ENCODE data around the gene BROX.
"Not testable (repeated sequence)": the region's sequence is repeated elsewhere in the genome, so short reads cannot be mapped to it uniquely, and the experiment has no call there.

The BROX gene, protein sequence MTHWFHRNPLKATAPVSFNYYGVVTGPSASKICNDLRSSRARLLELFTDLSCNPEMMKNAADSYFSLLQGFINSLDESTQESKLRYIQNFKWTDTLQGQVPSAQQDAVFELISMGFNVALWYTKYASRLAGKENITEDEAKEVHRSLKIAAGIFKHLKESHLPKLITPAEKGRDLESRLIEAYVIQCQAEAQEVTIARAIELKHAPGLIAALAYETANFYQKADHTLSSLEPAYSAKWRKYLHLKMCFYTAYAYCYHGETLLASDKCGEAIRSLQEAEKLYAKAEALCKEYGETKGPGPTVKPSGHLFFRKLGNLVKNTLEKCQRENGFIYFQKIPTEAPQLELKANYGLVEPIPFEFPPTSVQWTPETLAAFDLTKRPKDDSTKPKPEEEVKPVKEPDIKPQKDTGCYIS

GRCh38 chr1:222712253-222713090, at the start of gene BROX, which contains the start of gene AIDA:
Gene BROX, plus strand, starts transcription at chr1:222712564. Its CDS starts 3,136 bp downstream, at chr1:222715700.
Gene AIDA, minus strand, starts transcription at chr1:222712491. Its CDS starts 174 bp downstream, at chr1:222712317.
- H3K9me3 ChIP-seq (ENCODE audit: control insufficient read depth in 2 of 2, low read length in 2 of 2), result no peaks in the 10 kb centered on the region
- H3K4me1 ChIP-seq (ENCODE audit: control insufficient read depth, insufficient read depth, low read length), result peaks cover 11% of the 10 kb centered on the region
- peak within 1 kb of the TSS; percentile 100 for H3K4me3 ChIP-seq (ENCODE audit: low read length in 2 of 2)
- peak within 1 kb of the TSS; percentile 99 to 100 for H3K9ac ChIP-seq (ENCODE audit: low read length in 2 of 2)
- peaks cover 0 to 2% of the 10 kb centered on the region in 2 donors for H3K36me3 ChIP-seq (ENCODE audit: control insufficient read depth in 2 of 2, insufficient read depth in 2 of 2, low read length in 2 of 2)
- H3K27me3 ChIP-seq (ENCODE audit: control insufficient read depth in 1 of 2, insufficient read depth in 2 of 2, low read length in 2 of 2), result no peaks in the 10 kb centered on the region
- peak within 1 kb of the TSS; percentile 99 for H3K27ac ChIP-seq (ENCODE audit: low read length)

GRCh38 chr1:222663431-222663934, 48.9 kb upstream of the BROX start:
- H3K27ac ChIP-seq (ENCODE audit: low read length), result no peak overlapping the region
- H3K36me3 ChIP-seq (ENCODE audit: control insufficient read depth in 2 of 2, insufficient read depth in 2 of 2, low read length in 2 of 2), result peaks cover 58 to 62% of the 10 kb centered on the region in 2 donors
- H3K27me3 ChIP-seq (ENCODE audit: control insufficient read depth in 1 of 2, insufficient read depth in 2 of 2, low read length in 2 of 2), result no peaks in the 10 kb centered on the region
- no peaks in the 10 kb centered on the region for H3K9me3 ChIP-seq (ENCODE audit: control insufficient read depth in 2 of 2, low read length in 2 of 2)
- H3K9ac ChIP-seq (ENCODE audit: low read length in 2 of 2), result no peak overlapping the region
- H3K4me1 ChIP-seq (ENCODE audit: control insufficient read depth, insufficient read depth, low read length), result no peaks in the 10 kb centered on the region
- H3K4me3 ChIP-seq (ENCODE audit: low read length in 2 of 2), result no peak overlapping the region

- H3K36me3 ChIP-seq (ENCODE audit: control insufficient read depth in 2 of 2, insufficient read depth in 2 of 2, low read length in 2 of 2), result peaks cover 45 to 48% of the 10 kb centered on the region in 2 donors
- H3K4me1 ChIP-seq (ENCODE audit: control insufficient read depth, insufficient read depth, low read length), result no peaks in the 10 kb centered on the region
- H3K9ac ChIP-seq (ENCODE audit: low read length in 2 of 2), result no peak overlapping the region
- H3K4me3 ChIP-seq (ENCODE audit: low read length in 2 of 2), result no peak overlapping the region
- H3K9me3 ChIP-seq (ENCODE audit: control insufficient read depth in 2 of 2, low read length in 2 of 2), result no peaks in the 10 kb centered on the region
- H3K27ac ChIP-seq (ENCODE audit: low read length), result no peak overlapping the region
- H3K27me3 ChIP-seq (ENCODE audit: control insufficient read depth in 1 of 2, insufficient read depth in 2 of 2, low read length in 2 of 2), result no peaks in the 10 kb centered on the region
These were observed 46.4 kb upstream of the BROX start for GRCh38 chr1:222665964-222666363.

DNA sequence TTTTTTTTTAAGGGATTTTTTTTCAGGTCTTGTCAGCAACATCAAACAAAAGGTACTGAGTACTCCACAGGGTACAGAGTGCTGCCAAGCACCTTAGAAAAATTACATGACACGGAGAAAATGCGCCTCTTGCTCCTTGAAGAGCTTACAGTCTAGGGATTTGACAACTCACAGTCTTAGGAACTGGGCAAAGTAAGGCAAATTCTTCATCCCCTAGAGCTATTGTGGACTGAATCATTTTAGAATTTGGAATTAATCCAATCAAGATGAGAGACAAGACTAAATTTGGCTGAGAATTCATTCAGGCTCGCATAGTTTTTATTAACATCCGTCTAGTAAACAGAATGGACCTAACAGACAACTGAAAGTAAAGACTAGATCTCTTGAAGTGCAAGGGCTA, 44.2 kb upstream of the BROX start:
- not testable (repeated sequence) for H3K27ac ChIP-seq (ENCODE audit: low read length); H3K4me1 ChIP-seq (ENCODE audit: control insufficient read depth, insufficient read depth, low read length); H3K4me3 ChIP-seq (ENCODE audit: low read length in 2 of 2); H3K9me3 ChIP-seq (ENCODE audit: control insufficient read depth in 2 of 2, low read length in 2 of 2); H3K9ac ChIP-seq (ENCODE audit: low read length in 2 of 2); H3K27me3 ChIP-seq (ENCODE audit: control insufficient read depth in 1 of 2, insufficient read depth in 2 of 2, low read length in 2 of 2)
- H3K36me3 ChIP-seq (ENCODE audit: control insufficient read depth in 2 of 2, insufficient read depth in 2 of 2, low read length in 2 of 2), result peaks cover 33 to 36% of the 10 kb centered on the region in 2 donors

DNA sequence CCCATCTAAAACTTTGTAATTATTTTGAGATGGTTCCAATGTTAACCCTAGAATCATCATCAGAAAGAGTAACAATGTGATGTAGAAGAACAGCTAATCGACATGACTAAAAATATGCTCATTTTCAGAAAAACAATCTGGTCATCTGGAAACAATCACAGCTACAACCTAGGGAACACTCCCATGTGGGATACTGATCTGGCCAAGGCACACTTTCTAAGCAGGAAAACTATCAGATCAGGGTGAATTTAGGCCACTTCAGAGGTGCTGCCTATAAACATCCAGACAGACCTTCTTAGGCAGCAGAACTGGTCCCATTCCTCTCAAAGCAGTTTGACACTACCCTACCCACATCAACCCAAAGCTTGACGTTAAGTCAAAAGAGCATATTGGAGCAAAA, 43.3 kb upstream of the BROX start:
- H3K27ac ChIP-seq (ENCODE audit: low read length); H3K4me3 ChIP-seq (ENCODE audit: low read length in 2 of 2); H3K4me1 ChIP-seq (ENCODE audit: control insufficient read depth, insufficient read depth, low read length); H3K9ac ChIP-seq (ENCODE audit: low read length in 2 of 2); H3K27me3 ChIP-seq (ENCODE audit: control insufficient read depth in 1 of 2, insufficient read depth in 2 of 2, low read length in 2 of 2); H3K9me3 ChIP-seq (ENCODE audit: control insufficient read depth in 2 of 2, low read length in 2 of 2): not testable (repeated sequence)
- peaks cover 24 to 28% of the 10 kb centered on the region in 2 donors for H3K36me3 ChIP-seq (ENCODE audit: control insufficient read depth in 2 of 2, insufficient read depth in 2 of 2, low read length in 2 of 2)

- Histone ChIP-seq H3K9ac (ENCODE audit: low read length in 2 of 2) (no peak overlapping the region), H3K36me3 (ENCODE audit: control insufficient read depth in 2 of 2, insufficient read depth in 2 of 2, low read length in 2 of 2) (peaks cover 21% of the 10 kb centered on the region in 2 donors)
These were observed 42.3 kb upstream of the BROX start for GRCh38 chr1:222670110-222670509.

DNA sequence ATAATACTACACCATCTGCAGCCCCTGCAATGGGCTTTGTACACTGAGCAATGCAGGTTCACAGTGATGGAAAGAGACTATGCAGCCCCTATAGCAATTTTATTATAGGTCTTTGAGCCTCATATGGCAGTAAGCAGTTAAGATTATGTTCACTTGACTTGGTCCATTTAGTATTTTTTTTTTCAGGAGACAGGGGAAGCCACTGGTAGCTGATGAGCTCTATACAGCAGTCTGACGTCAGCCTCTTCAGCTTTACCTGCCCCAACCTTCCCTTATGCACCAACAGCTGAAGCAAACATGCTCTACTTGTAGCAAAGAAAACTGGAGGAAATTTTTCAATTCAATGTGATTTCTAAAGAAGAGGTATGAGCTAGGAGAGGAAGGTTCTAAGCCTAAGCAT, 32.3 kb upstream of the BROX start:
- Histone ChIP-seq H3K27ac (ENCODE audit: low read length) (no peak overlapping the region), H3K4me3 (ENCODE audit: low read length in 2 of 2) (no peak overlapping the region), H3K9ac (ENCODE audit: low read length in 2 of 2) (no peak overlapping the region), H3K4me1 (ENCODE audit: control insufficient read depth, insufficient read depth, low read length) (no peaks in the 10 kb centered on the region), H3K9me3 (ENCODE audit: control insufficient read depth in 2 of 2, low read length in 2 of 2) (no peaks in the 10 kb centered on the region), H3K36me3 (ENCODE audit: control insufficient read depth in 2 of 2, insufficient read depth in 2 of 2, low read length in 2 of 2) (peaks cover 16 to 18% of the 10 kb centered on the region in 2 donors), H3K27me3 (ENCODE audit: control insufficient read depth in 1 of 2, insufficient read depth in 2 of 2, low read length in 2 of 2) (no peaks in the 10 kb centered on the region)

More at GRCh38 chr1:222670110-222670509, 42.3 kb upstream of the BROX start:
- Histone ChIP-seq H3K9me3 (ENCODE audit: control insufficient read depth in 2 of 2, low read length in 2 of 2) (no peaks in the 10 kb centered on the region), H3K27ac (ENCODE audit: low read length) (no peak overlapping the region), H3K4me1 (ENCODE audit: control insufficient read depth, insufficient read depth, low read length) (no peaks in the 10 kb centered on the region), H3K27me3 (ENCODE audit: control insufficient read depth in 1 of 2, insufficient read depth in 2 of 2, low read length in 2 of 2) (no peaks in the 10 kb centered on the region), H3K4me3 (ENCODE audit: low read length in 2 of 2) (no peak overlapping the region)

DNA sequence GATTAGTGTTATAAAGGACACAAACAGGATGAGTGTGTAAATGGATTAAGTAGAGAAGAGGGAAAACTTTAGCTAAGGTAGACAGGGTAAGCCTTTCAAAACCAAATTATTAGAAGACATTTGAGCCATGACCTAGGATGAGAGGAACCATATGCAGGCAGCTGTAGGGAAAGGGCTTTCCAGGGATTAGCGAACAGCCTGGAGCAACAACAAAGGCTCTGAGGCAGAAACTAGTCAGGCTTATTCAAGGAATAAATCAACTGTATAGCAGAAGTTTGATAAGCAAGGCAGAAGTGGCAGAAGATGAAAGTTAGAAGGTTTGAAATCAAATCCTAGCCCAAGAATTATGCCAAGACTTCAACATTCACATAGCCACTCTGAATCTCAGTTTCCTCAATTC, 21.3 kb upstream of the BROX start:
- Histone ChIP-seq H3K27ac (ENCODE audit: low read length) (no peak overlapping the region), H3K9me3 (ENCODE audit: control insufficient read depth in 2 of 2, low read length in 2 of 2) (no peaks in the 10 kb centered on the region), H3K4me1 (ENCODE audit: control insufficient read depth, insufficient read depth, low read length) (no peaks in the 10 kb centered on the region), H3K4me3 (ENCODE audit: low read length in 2 of 2) (no peak overlapping the region), H3K9ac (ENCODE audit: low read length in 2 of 2) (no peak overlapping the region), H3K27me3 (ENCODE audit: control insufficient read depth in 1 of 2, insufficient read depth in 2 of 2, low read length in 2 of 2) (no peaks in the 10 kb centered on the region), H3K36me3 (ENCODE audit: control insufficient read depth in 2 of 2, insufficient read depth in 2 of 2, low read length in 2 of 2) (peaks cover 7 to 24% of the 10 kb centered on the region in 2 donors)

- peaks cover 0 to 16% of the 10 kb centered on the region in 2 donors for H3K36me3 ChIP-seq (ENCODE audit: control insufficient read depth in 2 of 2, insufficient read depth in 2 of 2, low read length in 2 of 2)
- no peaks in the 10 kb centered on the region for H3K4me1 ChIP-seq (ENCODE audit: control insufficient read depth, insufficient read depth, low read length)
- no peaks in the 10 kb centered on the region for H3K27me3 ChIP-seq (ENCODE audit: control insufficient read depth in 1 of 2, insufficient read depth in 2 of 2, low read length in 2 of 2)
- no peak overlapping the region for H3K27ac ChIP-seq (ENCODE audit: low read length)
- H3K9ac ChIP-seq (ENCODE audit: low read length in 2 of 2), result no peak overlapping the region
- no peaks in the 10 kb centered on the region for H3K9me3 ChIP-seq (ENCODE audit: control insufficient read depth in 2 of 2, low read length in 2 of 2)
- no peak overlapping the region for H3K4me3 ChIP-seq (ENCODE audit: low read length in 2 of 2)
These were observed 17.4 kb upstream of the BROX start for GRCh38 chr1:222694927-222695326.

DNA sequence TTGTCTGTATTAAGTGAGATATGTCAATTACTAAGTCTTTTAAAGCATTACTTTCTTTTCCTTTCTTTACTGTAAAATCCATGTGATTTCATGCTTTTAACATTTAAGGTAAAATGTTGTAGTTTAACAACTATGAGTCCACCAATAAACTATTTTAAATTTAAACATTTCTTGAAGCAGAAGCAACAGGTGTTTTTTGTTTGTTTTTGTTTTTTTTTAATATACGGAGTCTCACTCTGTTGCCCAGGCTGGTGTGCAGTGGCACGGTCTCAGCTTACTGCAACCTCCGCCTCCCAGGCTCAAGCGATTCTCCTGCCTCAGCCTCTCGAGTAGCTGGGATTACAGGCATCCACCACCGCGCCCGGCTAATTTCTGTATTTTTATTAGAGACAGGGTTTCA, 15.6 kb upstream of the BROX start:
- Histone ChIP-seq H3K27me3 (ENCODE audit: control insufficient read depth in 1 of 2, insufficient read depth in 2 of 2, low read length in 2 of 2) (no peaks in the 10 kb centered on the region), H3K27ac (ENCODE audit: low read length) (no peak overlapping the region), H3K9ac (ENCODE audit: low read length in 2 of 2) (no peak overlapping the region), H3K4me3 (ENCODE audit: low read length in 2 of 2) (no peak overlapping the region), H3K36me3 (ENCODE audit: control insufficient read depth in 2 of 2, insufficient read depth in 2 of 2, low read length in 2 of 2) (peaks cover 0 to 19% of the 10 kb centered on the region in 2 donors), H3K9me3 (ENCODE audit: control insufficient read depth in 2 of 2, low read length in 2 of 2) (no peaks in the 10 kb centered on the region), H3K4me1 (ENCODE audit: control insufficient read depth, insufficient read depth, low read length) (no peaks in the 10 kb centered on the region)
